ENCODE measurements around the gene KHSRP. TPM values are rescaled to one million over a fixed set of nuclear protein-coding genes. Genes with fewer than 3 reads are reported as not detected.

Gene KHSRP
- total and polyA plus RNA-seq, 2 of the 4 experiments (the other 2 are of a cell fraction) = 31.9 to 93.7 TPM

GRCh38 chr19:6383188-6383587, 41.4 kb downstream of the KHSRP start:
- Histone ChIP-seq H2BK120ac (ENCODE audit: low read depth, low read length) (no peak overlapping the region), H3K18ac (ENCODE audit: low read depth, low read length) (no peak overlapping the region), H3K4me3 (ENCODE audit: insufficient read depth, low read depth, low read length) (no peak overlapping the region), H3K9me3 (ENCODE audit: control insufficient read depth, insufficient read depth, low read length) (peaks cover 7% of the 10 kb centered on the region; the same call in 1 of the 2 replicates), H3K27ac (ENCODE audit: insufficient read depth, low read length) (no peak overlapping the region), H4K8ac (ENCODE audit: low read depth in 2 of 2, low read length in 2 of 2) (no peak overlapping the region), H3K36me3 (ENCODE audit: control insufficient read depth, insufficient read depth, low read length) (peaks cover 70% of the 10 kb centered on the region), H3K4ac (ENCODE audit: low read depth, low read length) (no peak overlapping the region), H3K14ac (replicated peaks; ENCODE audit: low read depth, low read length) (no peak overlapping the region), H2BK5ac (ENCODE audit: low read depth, low read length, poor library complexity, severe bottlenecking) (no peak overlapping the region), H3K56ac (ENCODE audit: extremely low read depth, insufficient read depth, low read length) (no peak overlapping the region), H3K4me2 (ENCODE audit: low read depth, low read length) (no peak overlapping the region), H3K9me1 (ENCODE audit: insufficient read depth, low read length) (no peaks in the 10 kb centered on the region), H3K23ac (ENCODE audit: low read depth, low read length) (no peak overlapping the region), H2BK15ac (ENCODE audit: low read depth, low read length) (no peak overlapping the region), H3K27me3 (ENCODE audit: control insufficient read depth, insufficient read depth, low read length) (no peaks in the 10 kb centered on the region), H2AK5ac (ENCODE audit: low read depth, low read length) (no peak overlapping the region), H3K79me1 (ENCODE audit: low read depth in 1 of 2, low read length in 2 of 2) (peaks cover 0 to 3% of the 10 kb centered on the region in 2 experiments; a peak in 2 of 4 replicates), H4K20me1 (ENCODE audit: insufficient read depth, low read length) (no peaks in the 10 kb centered on the region), H2AFZ (replicated peaks; ENCODE audit: low read length, poor library complexity) (no peak overlapping the region), H3K9ac (ENCODE audit: low read depth, low read length) (no peak overlapping the region), H2BK20ac (ENCODE audit: low read depth, low read length) (no peak overlapping the region), H3K4me1 (ENCODE audit: control insufficient read depth, insufficient read depth, low read length) (peaks cover 2% of the 10 kb centered on the region; the same call in 1 of the 2 replicates), H4K5ac (ENCODE audit: low read depth, low read length) (no peak overlapping the region), H4K91ac (ENCODE audit: insufficient read depth, low read depth, low read length) (no peak overlapping the region), H2AK9ac (replicated peaks; ENCODE audit: low read depth, low read length, poor library complexity) (peak overlapping the region; percentile 16)
- intact Hi-C loops (cut with micrococcal nuclease) = no loop called here
- WGBS, 2 experiments (ENCODE audit: extremely low coverage in 2 of 2, insufficient read length in 1 of 2) = 92% methylated on average over 14 of the region's 19 CpGs; no CpG with 5 or more reads in 1 of the 2 experiments
- no peak for ATAC-seq (ENCODE audit: low read depth)
- TF ChIP-seq NFE2L2 (IDR thresholded peaks at IDR 0.05; ENCODE audit: low read depth, low read length) = no peak
- TF ChIP-seq MAZ (IDR thresholded peaks at IDR 0.05; ENCODE audit: borderline replicate concordance, low read depth, low read length) = no peak
- no peak for TF ChIP-seq MXI1 (IDR thresholded peaks at IDR 0.05; ENCODE audit: borderline replicate concordance, low read depth, low read length)
- TF ChIP-seq RAD21 (IDR thresholded peaks at IDR 0.05; ENCODE audit: low read length) = no peak
- no peak for TF ChIP-seq ELK1 (IDR thresholded peaks at IDR 0.05; ENCODE audit: borderline replicate concordance, low read depth, low read length)
- no peak for TF ChIP-seq CHD1 (IDR thresholded peaks at IDR 0.05; ENCODE audit: low read depth, low read length)
- no peak for TF ChIP-seq CTCF (conservative IDR thresholded peaks at IDR 0.05; ENCODE audit: low read depth, low read length)
- TF ChIP-seq RFX5 (IDR thresholded peaks at IDR 0.05; ENCODE audit: low read depth, low read length) = no peak
- TF ChIP-seq MAFK (IDR thresholded peaks at IDR 0.05; ENCODE audit: low read depth, low read length) = no peak
- TF ChIP-seq FOS (IDR thresholded peaks at IDR 0.05; ENCODE audit: low read depth, low read length) = no peak
- TF ChIP-seq RCOR1 (IDR thresholded peaks at IDR 0.05; ENCODE audit: insufficient replicate concordance, low read length) = no peak
- ChIA-PET POLR2A (ENCODE audit: unreplicated experiment) (no interaction called here), CTCF (no interaction called here)
- dilution Hi-C loops (cut with HindIII; ENCODE audit: low sequenced_read_pairs, unreplicated experiment) = no loop called here
- no TSS peak for BruUV-seq (replicated peaks)
- no peak for DNase-seq
- in situ Hi-C loops (cut with MboI; ENCODE audit: low sequenced_read_pairs) = no loop called here

Measured in IMR-90 (cell line).